HG03139 (cell line): Measurements from ENCODE around the gene CACNA2D3.
"Not testable (repeated sequence)": the region's sequence is repeated elsewhere in the genome, so short reads cannot be mapped to it uniquely, and the experiment has no call there.

Source experiments
- ATAC-seq: cut with Tn5 transposase; IDR thresholded peaks from one replicate; pipeline ENCODE4 v1.9.1; 2021; ENCODE audit not compliant: unreplicated experiment

The CACNA2D3 gene

DNA sequence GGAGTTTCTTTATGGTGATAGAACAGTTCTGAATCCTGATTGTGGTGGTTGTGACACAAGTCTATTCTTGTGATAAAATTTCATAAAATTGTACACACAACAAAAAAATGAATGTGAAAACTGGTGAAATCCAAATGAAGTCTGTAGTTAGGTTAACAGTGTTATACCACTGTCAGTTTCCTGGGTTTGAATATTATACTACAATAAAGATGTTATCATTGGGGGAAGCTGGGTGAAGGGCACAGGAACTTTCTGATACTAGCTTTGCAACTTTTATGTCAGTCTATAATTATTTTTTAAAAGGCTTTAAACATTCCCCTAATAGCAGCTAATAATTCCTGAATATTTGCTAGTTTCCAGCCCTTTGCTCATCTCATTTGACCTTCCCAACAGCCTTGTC is 485.7 kb downstream of the CACNA2D3 start:
- no peak for ATAC-seq

GRCh38 chr3:54619053-54619452 is 496.7 kb downstream of the CACNA2D3 start:
- no peak for ATAC-seq

DNA sequence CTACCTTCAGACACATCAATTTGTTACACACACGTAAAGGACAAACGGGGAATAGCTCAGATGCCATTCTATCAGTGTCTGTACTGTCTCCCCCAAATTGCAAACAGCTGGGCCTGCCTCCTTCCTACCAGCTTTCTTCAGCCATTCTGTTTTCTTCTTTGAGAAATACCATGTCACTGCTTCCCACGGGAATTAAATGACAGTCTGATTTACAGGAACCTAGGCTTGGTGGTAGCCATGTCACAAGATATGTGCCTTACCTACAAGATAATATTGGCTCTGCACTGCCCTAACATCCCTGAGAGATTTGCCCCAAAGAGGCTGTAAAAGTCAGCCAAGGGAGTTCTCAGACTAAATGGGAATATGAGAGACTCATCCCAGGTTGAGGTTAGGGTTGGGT is 497.2 kb downstream of the CACNA2D3 start:
- no peak for ATAC-seq

DNA sequence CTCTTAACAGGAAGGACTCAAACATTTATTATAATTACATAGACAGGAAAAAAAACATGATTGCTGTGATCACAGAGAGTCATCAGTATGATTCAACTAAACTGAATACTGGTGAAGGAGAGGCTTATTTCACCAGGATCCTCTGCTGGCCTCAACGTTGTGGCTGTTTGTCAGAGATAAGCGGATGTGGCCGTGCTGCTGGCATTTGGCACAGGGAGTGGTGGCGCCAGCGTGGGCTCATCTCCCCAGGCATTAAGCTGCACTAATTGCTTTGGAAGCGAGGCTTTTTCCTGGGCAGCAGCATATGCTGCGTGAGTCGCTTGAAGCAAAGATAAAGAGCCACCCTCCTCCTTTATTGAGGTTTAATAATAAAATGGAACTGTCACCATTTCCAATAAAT is 498.8 kb downstream of the CACNA2D3 start:
- ATAC-seq: no peak

- ATAC-seq: no peak
Measured at GRCh38 chr3:54622678-54623077, 500.3 kb downstream of the CACNA2D3 start.

GRCh38 chr3:54625805-54626787 is 503.7 kb downstream of the CACNA2D3 start:
- ATAC-seq: no peak

- ATAC-seq: no peak
Measured at GRCh38 chr3:54628888-54629441, 506.6 kb downstream of the CACNA2D3 start.

DNA sequence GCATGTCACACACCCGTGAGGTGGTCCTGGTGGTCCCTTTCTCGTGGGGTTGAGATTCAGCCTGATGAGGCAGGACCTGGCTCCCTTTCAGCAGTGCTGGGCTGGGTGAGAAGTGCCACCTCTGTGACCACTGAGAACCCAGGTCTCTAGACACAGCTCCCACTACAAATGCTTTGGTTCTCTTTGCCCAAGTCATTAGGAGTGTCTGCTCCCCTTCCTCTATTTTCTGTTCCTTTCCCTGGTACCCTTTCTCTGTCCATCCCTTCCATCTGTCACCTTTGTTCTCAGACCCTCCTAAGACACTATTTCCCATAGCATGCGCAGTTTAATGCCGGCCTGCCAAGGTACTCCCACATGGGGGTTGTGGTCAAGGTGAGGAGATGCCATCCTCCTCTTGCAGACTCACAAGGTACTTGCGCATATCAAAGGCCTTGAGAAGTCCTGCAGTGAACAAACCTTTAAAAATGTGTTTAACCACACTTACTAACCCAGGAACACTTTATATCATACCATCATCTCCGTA is 507.8 kb downstream of the CACNA2D3 start:
- no peak for ATAC-seq

DNA sequence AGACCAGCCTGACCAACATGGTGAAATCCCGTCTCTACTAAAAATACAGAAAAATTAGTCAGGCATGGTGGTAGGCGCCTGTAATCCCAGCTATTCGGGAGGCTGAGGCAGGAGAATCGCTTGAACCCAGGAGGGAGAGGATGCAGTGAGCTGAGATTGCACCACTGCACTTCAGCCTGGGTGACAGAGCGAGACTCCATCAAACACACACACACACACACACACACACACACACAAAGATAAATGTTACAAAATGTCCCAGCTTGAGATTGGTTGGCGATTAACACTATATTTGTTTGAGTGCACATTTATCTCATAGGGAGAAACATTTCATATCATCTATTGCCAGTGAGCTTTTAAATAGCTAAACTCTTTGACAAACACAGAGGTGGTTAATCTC is 508.6 kb downstream of the CACNA2D3 start:
- ATAC-seq: not testable (repeated sequence)

DNA sequence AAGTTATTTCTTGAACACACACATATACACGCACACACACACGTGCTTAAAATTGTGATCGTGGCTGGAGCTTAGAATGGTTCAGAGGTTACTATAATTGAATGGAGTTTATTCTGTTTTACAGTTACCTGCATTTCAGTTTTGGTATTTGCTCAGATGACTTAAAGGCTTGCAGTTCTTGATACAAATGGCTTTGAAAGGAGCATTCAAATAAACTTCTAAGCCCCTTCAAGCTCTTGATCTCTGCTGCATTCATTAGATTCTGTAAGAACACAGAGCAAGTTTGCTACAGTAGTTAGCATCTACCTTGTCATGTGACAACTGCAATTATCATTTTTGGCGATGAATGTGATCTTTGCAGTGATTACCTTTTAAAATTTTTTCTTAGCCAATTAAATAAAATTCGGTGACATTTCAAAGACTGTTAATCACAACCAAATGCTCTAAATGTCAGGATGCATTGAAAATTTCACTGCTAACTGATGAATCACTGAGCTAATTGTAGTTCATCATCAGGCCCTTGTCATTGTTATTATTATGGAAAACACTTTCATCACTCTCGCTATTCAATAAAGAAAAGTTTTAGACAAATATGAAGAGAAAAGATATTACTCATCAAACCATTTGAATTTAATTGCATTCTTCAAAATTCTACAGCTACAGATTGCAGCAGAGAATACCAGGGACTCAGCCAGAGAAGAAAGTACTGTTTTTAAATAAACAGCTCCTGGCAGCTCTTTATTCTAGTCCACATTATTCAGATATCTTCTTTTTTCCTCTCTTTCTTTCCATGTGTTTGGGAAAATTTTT is 509.4 kb downstream of the CACNA2D3 start:
- no peak for ATAC-seq

GRCh38 chr3:54632326-54632665 is 509.9 kb downstream of the CACNA2D3 start:
- ATAC-seq: no peak

GRCh38 chr3:54632834-54633233 is 510.5 kb downstream of the CACNA2D3 start:
- no peak for ATAC-seq

GRCh38 chr3:54633444-54634121 is 511.2 kb downstream of the CACNA2D3 start:
- no peak for ATAC-seq

- no peak for ATAC-seq
Measured at GRCh38 chr3:54634122-54634469, 511.7 kb downstream of the CACNA2D3 start.

GRCh38 chr3:54639790-54640372 is 517.5 kb downstream of the CACNA2D3 start:
- not testable (repeated sequence) for ATAC-seq

DNA sequence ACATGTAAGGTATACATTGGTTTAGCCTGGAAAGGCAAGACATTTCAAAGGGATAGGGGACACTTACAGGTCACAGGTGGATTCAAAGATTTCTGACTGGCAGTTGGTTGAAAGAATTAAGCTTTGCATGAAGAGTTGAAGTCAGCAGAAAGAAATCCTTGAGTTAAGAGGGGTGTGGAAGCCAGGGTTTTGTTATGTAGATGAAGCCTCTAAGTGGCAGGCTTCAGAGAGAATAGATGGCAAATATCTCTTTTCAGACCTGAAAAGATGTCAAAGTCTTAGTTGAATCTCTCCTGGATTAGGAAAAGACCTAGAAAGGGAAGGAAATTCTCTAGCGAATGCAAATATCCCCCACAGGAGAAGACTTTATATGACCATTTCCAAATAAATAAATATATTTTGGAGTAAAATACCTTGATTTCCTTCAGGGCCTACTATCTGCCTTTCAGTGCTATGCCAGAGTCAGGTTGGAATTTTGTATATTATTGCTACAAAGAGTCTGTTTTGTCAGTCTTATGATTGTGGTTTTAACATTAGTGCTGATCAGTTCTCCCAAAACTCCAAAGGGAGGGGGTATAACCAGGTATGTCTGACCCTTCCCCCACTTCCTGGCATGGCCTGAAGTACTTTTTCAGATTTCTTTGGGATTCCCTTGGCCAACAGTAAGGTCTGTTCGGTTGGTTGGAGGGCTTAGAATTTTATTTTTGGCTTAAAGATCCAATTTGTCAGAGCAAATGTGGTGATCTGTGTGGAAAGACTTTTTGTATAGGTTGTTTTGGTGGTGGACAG is 519.1 kb downstream of the CACNA2D3 start:
- ATAC-seq: no peak

- no peak for ATAC-seq
Measured at GRCh38 chr3:54642147-54642546, 519.8 kb downstream of the CACNA2D3 start.

- no peak for ATAC-seq
Measured at GRCh38 chr3:54647721-54648120, 525.4 kb downstream of the CACNA2D3 start.

- no peak for ATAC-seq
Measured at GRCh38 chr3:54649551-54649950, 527.2 kb downstream of the CACNA2D3 start.
